HepG2 (cell line): ENCODE results near the gene VILL. TPM values are rescaled to one million over a fixed set of nuclear protein-coding genes. Genes with fewer than 3 reads are reported as not detected.

ENCODE experiments used
- ADNP ChIP-seq: sonication (generic); formaldehyde crosslinking; IDR thresholded peaks from 2 replicates; pipeline ENCODE4 v1.4.0; 2020; ENCODE audit warnings: missing genetic modification reagents
- CCDC6 ChIP-seq: sonication (generic); formaldehyde crosslinking; IDR thresholded peaks from 2 replicates; pipeline ENCODE4 v1.8.1; 2022; ENCODE audit warnings: mild to moderate bottlenecking, missing genetic modification reagents, moderate library complexity
- GMEB1 ChIP-seq: sonication (generic); formaldehyde crosslinking; IDR thresholded peaks from 2 replicates; pipeline ENCODE4 v1.5.1; 2020; ENCODE audit warnings: missing genetic modification reagents, mild to moderate bottlenecking, borderline replicate concordance
- HOXA5 ChIP-seq: sonication (generic); formaldehyde crosslinking; IDR thresholded peaks from 2 replicates; pipeline ENCODE4 v1.4.0; 2020; ENCODE audit warnings: missing genetic modification reagents
- IKZF5 ChIP-seq: IDR thresholded peaks from 2 replicates; pipeline ENCODE4 v1.6.1; 2018; ENCODE audit warnings: missing genetic modification reagents, mild to moderate bottlenecking, missing compliant biosample characterization
- NCOR1 ChIP-seq: fragments of 200-600 bp; sonication (generic); IDR thresholded peaks from 2 replicates; pipeline ENCODE4 v1.7.0; 2017; ENCODE audit warnings: antibody characterized with exemption, low read length, borderline replicate concordance
- ONECUT2 ChIP-seq: sonication (generic); formaldehyde crosslinking; IDR thresholded peaks from 2 replicates; pipeline ENCODE4 v1.4.0; 2020; ENCODE audit warnings: missing genetic modification reagents
- PPARG ChIP-seq: conservative IDR thresholded peaks from 2 replicates; pipeline ENCODE4 v1.6.1; 2016; ENCODE audit warnings: missing biosample characterization, missing genetic modification reagents
- REST ChIP-seq, 2 experiments: IDR thresholded peaks; 2 replicates each; pipeline ENCODE4 v1.6.1; 2011 to 2012; ENCODE audit warnings: low read length in 2 of 2, borderline replicate concordance in 1 of 2, low read depth in 1 of 2, mild to moderate bottlenecking in 1 of 2, moderate library complexity in 1 of 2
- SATB2 ChIP-seq: sonication (generic); formaldehyde crosslinking; IDR thresholded peaks from 2 replicates; pipeline ENCODE4 v1.5.0; 2020; ENCODE audit warnings: missing genetic modification reagents
- SCMH1 ChIP-seq: sonication (generic); formaldehyde crosslinking; IDR thresholded peaks from 2 replicates; pipeline ENCODE4 v1.9.0; 2021; ENCODE audit warnings: missing genetic modification reagents, mild to moderate bottlenecking, borderline replicate concordance
- SRSF1 ChIP-seq: fragments of 200-400 bp; formaldehyde crosslinking; optimal IDR thresholded peaks from 2 replicates; pipeline ENCODE3; 2017; ENCODE audit warnings: mild to moderate bottlenecking, low read depth, low read length, moderate library complexity
- SRSF9 ChIP-seq: fragments of 200-400 bp; formaldehyde crosslinking; IDR thresholded peaks from 2 replicates; pipeline ENCODE4 v1.6.1; 2018; ENCODE audit warnings: borderline replicate concordance, mild to moderate bottlenecking, low read depth, low read length; ENCODE audit not compliant: insufficient read depth, poor library complexity, severe bottlenecking
- TP53 ChIP-seq: sonication (generic); formaldehyde crosslinking; conservative IDR thresholded peaks from 2 replicates; pipeline ENCODE4 v1.4.0; 2020; ENCODE audit warnings: missing genetic modification reagents
- ZNF275 ChIP-seq: sonication (generic); formaldehyde crosslinking; IDR thresholded peaks from 2 replicates; pipeline ENCODE4 v1.8.0; 2022; ENCODE audit warnings: missing genetic modification reagents, mild to moderate bottlenecking, inconsistent platforms, borderline replicate concordance
- ZNF296 ChIP-seq: sonication (generic); formaldehyde crosslinking; conservative IDR thresholded peaks from 2 replicates; pipeline ENCODE4 v1.5.0; 2020; ENCODE audit warnings: mild to moderate bottlenecking, missing genetic modification reagents
- ZNF460 ChIP-seq: sonication (generic); formaldehyde crosslinking; IDR thresholded peaks from 2 replicates; pipeline ENCODE4 v1.5.1; 2020; ENCODE audit warnings: missing genetic modification reagents, mild to moderate bottlenecking, borderline replicate concordance
- ZNF772 ChIP-seq: sonication (generic); formaldehyde crosslinking; IDR thresholded peaks from 2 replicates; pipeline ENCODE4 v1.5.0; 2020; ENCODE audit warnings: mild to moderate bottlenecking, missing genetic modification reagents
- ZNF788 ChIP-seq: sonication (generic); formaldehyde crosslinking; IDR thresholded peaks from 2 replicates; pipeline ENCODE4 v1.5.0; 2020; ENCODE audit warnings: mild to moderate bottlenecking, missing genetic modification reagents, borderline replicate concordance
- ZSCAN25 ChIP-seq: sonication (generic); formaldehyde crosslinking; IDR thresholded peaks from 2 replicates; pipeline ENCODE4 v1.8.0; 2022; ENCODE audit warnings: mild to moderate bottlenecking, missing genetic modification reagents
- ZSCAN31 ChIP-seq: sonication (generic); formaldehyde crosslinking; IDR thresholded peaks from 2 replicates; pipeline ENCODE4 v1.5.0; 2020; ENCODE audit warnings: low read depth, mild to moderate bottlenecking, missing genetic modification reagents
- polyA plus RNA-seq, 8 experiments: library from polyadenylated mRNA; depleted of rRNA in 3 of 8; stranded (reverse) in 7 of 8; unstranded in 1 of 8; fragments of >200 nt; fragmentation: Illumina TruSeq in 4 of 8; extraction: Trizol in 4 of 8; gene quantifications; 2 replicates each; pipeline versions ENCODE4 v1.2.1 to v1.2.3, GENCODE V29; 2011 to 2016; ENCODE audit warnings: low read depth in 4 of 8, missing spikeins in 1 of 8, mixed read lengths in 1 of 8; ENCODE audit not compliant: insufficient read depth in 1 of 8
- total RNA-seq, 5 experiments: library from RNA; depleted of rRNA; stranded (reverse); fragments of >200 nt; fragmentation: Illumina TruSeq; extraction: Trizol; gene quantifications; 2 replicates each; pipeline ENCODE4 v1.2.3, GENCODE V29; 2016; ENCODE audit warnings: low read depth in 1 of 5

Gene VILL
- total and polyA plus RNA-seq, 2 of the 13 experiments (the other 11 are each of a cell fraction or from before 2014, with no cell fraction given): 3.2 to 5.3 TPM

GRCh38 chr3:37986479-37987314, 3.9 kb upstream of the VILL start (continued):
- TF ChIP-seq ZSCAN25: no peak
- TF ChIP-seq ONECUT2: no peak
- TF ChIP-seq GMEB1 (CRISPR knock-in tag): no peak
- no peak for TF ChIP-seq ADNP (CRISPR knock-in tag)
- TF ChIP-seq SATB2 (CRISPR knock-in tag): no peak
- TF ChIP-seq IKZF5 (CRISPR knock-in tag): no peak; the same call in 1 of the 2 replicates
- TF ChIP-seq SRSF9: no peak
- no peak for TF ChIP-seq ZNF460 (CRISPR knock-in tag)
- TF ChIP-seq HOXA5: no peak
- TF ChIP-seq SRSF1: no peak
- no peak for TF ChIP-seq ZNF296 (CRISPR knock-in tag)
- no peak for TF ChIP-seq ZNF275 (CRISPR knock-in tag)
- no peak for TF ChIP-seq ZNF788 (CRISPR knock-in tag)
- no peak for TF ChIP-seq CCDC6 (CRISPR knock-in tag)
- 0 out of 2 replicates have a peak, but pooled peaks have one; percentile 23 for TF ChIP-seq PPARG
- no peak for TF ChIP-seq TP53 (CRISPR knock-in tag)
- TF ChIP-seq ZNF772 (CRISPR knock-in tag): no peak
- no peak for TF ChIP-seq REST (IDR thresholded peaks at IDR 0.05; ENCODE audit: borderline replicate concordance in 1 of 2, low read depth in 1 of 2, low read length in 2 of 2)
- no peak for TF ChIP-seq ZSCAN31 (CRISPR knock-in tag)
- no peak for TF ChIP-seq SCMH1 (CRISPR knock-in tag)
- TF ChIP-seq NCOR1: no peak
